GM12875 (cell line): ENCODE data around the gene RNF38.

Source experiments
- H3K4me3 ChIP-seq: one replicate; pipeline ENCODE4 v1.5.1; 2011; ENCODE audit warnings: low read depth, low read length, control low read depth
- CTCF ChIP-seq: IDR thresholded peaks from 2 replicates; pipeline ENCODE4 v1.5.1; 2011; ENCODE audit warnings: low read depth, mild to moderate bottlenecking, control low read depth, inconsistent platforms, low read length, moderate library complexity, borderline replicate concordance; ENCODE audit not compliant: insufficient read depth

The RNF38 gene

GRCh38 chr9:36346569-36346968 is 53.5 kb downstream of the RNF38 start:
- no peak overlapping the region for H3K4me3 ChIP-seq
- no peak for TF ChIP-seq CTCF

- H3K4me3 ChIP-seq, result no peak overlapping the region
- TF ChIP-seq CTCF, result no peak
Measured at GRCh38 chr9:36345103-36345846, 54.8 kb downstream of the RNF38 start.

- no peak overlapping the region for H3K4me3 ChIP-seq
- TF ChIP-seq CTCF, result no peak
Measured at GRCh38 chr9:36341936-36342577, 58.0 kb downstream of the RNF38 start.

- no peak overlapping the region for H3K4me3 ChIP-seq
- TF ChIP-seq CTCF, result no peak
Measured at GRCh38 chr9:36337865-36338264, 62.2 kb downstream of the RNF38 start.

- no peak for TF ChIP-seq CTCF
Measured at GRCh38 chr9:36337002-36337401, 63.1 kb downstream of the RNF38 start.

GRCh38 chr9:36336131-36336907 is 63.8 kb downstream of the RNF38 start:
- TF ChIP-seq CTCF, result no peak
- no peak overlapping the region for H3K4me3 ChIP-seq

More at GRCh38 chr9:36337002-36337401, 63.1 kb downstream of the RNF38 start:
- no peak overlapping the region for H3K4me3 ChIP-seq
